H1 (cell line): Measurements from ENCODE around the gene ZNF469. TPM values are rescaled to one million over a fixed set of nuclear protein-coding genes. Genes with fewer than 3 reads are reported as not detected.

Source experiments
- CTCF ChIA-PET: fragments of 300-600 bp; sonication (Branson Sonifier 250); formaldehyde crosslinking; loops from one replicate; lab custom pipeline; 2021; ENCODE audit not compliant: partially characterized antibody; lab: Charles Lee
- POLR2A ChIA-PET: fragments of 300-600 bp; sonication (Branson Sonifier 250); formaldehyde crosslinking; loops from one replicate; lab custom pipeline; 2021; ENCODE audit warnings: inconsistent platforms; ENCODE audit not compliant: partially characterized antibody; lab: Charles Lee
- DNase-seq, 2 experiments: peaks; one replicate each; pipeline versions ENCODE4 v3.0.0 to v3.0.0-alpha.2; 2010 to 2022; ENCODE audit warnings: low spot score in 2 of 2, low read depth in 1 of 2, mixed read lengths in 1 of 2
- FAIRE-seq: peaks from 2 replicates; lab custom pipeline; 2011; peaks lifted over from hg19 to GRCh38; lab: Jason Lieb, UNC
- H2AFZ ChIP-seq: 2 replicates; pipeline ENCODE4 v1.8.1; 2012; ENCODE audit warnings: low read length, inconsistent platforms
- H2AK5ac ChIP-seq: 2 replicates; pipeline ENCODE4 v1.6.1; 2013; ENCODE audit warnings: low read depth, low read length
- H2BK120ac ChIP-seq: replicated peaks from 2 replicates; pipeline ENCODE3; 2013; ENCODE audit warnings: low read depth, low read length, inconsistent platforms
- H2BK12ac ChIP-seq: 2 replicates; pipeline ENCODE4 v1.6.1; 2013; ENCODE audit warnings: low read depth, low read length
- H2BK15ac ChIP-seq: 2 replicates; pipeline ENCODE4 v1.6.1; 2013; ENCODE audit warnings: low read length
- H2BK20ac ChIP-seq: 2 replicates; pipeline ENCODE4 v1.6.1; 2013; ENCODE audit warnings: low read length
- H2BK5ac ChIP-seq: 2 replicates; pipeline ENCODE4 v1.6.1; 2013; ENCODE audit warnings: low read depth, low read length
- H3K14ac ChIP-seq: 2 replicates; pipeline ENCODE4 v1.6.1; 2013; ENCODE audit warnings: inconsistent platforms; ENCODE audit not compliant: insufficient read length
- H3K18ac ChIP-seq: 2 replicates; pipeline ENCODE4 v1.6.1; 2013; ENCODE audit warnings: low read length; ENCODE audit errors: extremely low read depth
- H3K23ac ChIP-seq: 2 replicates; pipeline ENCODE4 v1.6.1; 2013; ENCODE audit warnings: inconsistent platforms; ENCODE audit not compliant: insufficient read length
- H3K23me2 ChIP-seq: 2 replicates; pipeline ENCODE4 v1.6.1; 2013; ENCODE audit warnings: low read depth, low read length
- H3K27ac ChIP-seq: 2 replicates; pipeline ENCODE4 v1.6.1; 2011; ENCODE audit warnings: low read depth, low read length, inconsistent platforms
- H3K27me3 ChIP-seq, 4 experiments: replicated peaks in 1 of 4; 1 replicate in 1 of 4; 2 replicates in 3 of 4; pipeline versions ENCODE4 v1.6.1 to v1.8.1; 2011 to 2013; ENCODE audit warnings: low read length in 3 of 4, mild to moderate bottlenecking in 3 of 4, inconsistent platforms in 2 of 4, mixed read lengths in 2 of 4, moderate library complexity in 1 of 4; ENCODE audit not compliant: control insufficient read depth in 3 of 4, insufficient read depth in 3 of 4; ENCODE audit errors: extremely low read depth in 1 of 4
- H3K36me3 ChIP-seq, 4 experiments: 2 replicates each; pipeline versions ENCODE4 v1.6.1 to v1.8.1; 2011 to 2013; ENCODE audit warnings: mild to moderate bottlenecking in 4 of 4, low read length in 3 of 4, moderate library complexity in 2 of 4, control low read depth in 1 of 4, inconsistent platforms in 1 of 4; ENCODE audit not compliant: insufficient read depth in 4 of 4, control insufficient read depth in 2 of 4
- H3K4ac ChIP-seq: replicated peaks from 2 replicates; pipeline ENCODE3; 2013; ENCODE audit warnings: low read length, low read depth, mixed read lengths, inconsistent platforms; ENCODE audit not compliant: insufficient read length
- H3K4me1 ChIP-seq, 4 experiments: replicated peaks in 1 of 4; 1 replicate in 1 of 4; 2 replicates in 3 of 4; pipeline versions ENCODE4 v1.6.1 to v1.8.1; 2011 to 2013; ENCODE audit warnings: low read length in 3 of 4, inconsistent platforms in 2 of 4, mixed read lengths in 1 of 4; ENCODE audit not compliant: insufficient read depth in 4 of 4, control insufficient read depth in 3 of 4
- H3K4me2 ChIP-seq, 2 experiments: 2 replicates each; pipeline versions ENCODE4 v1.6.1 to v1.8.1; 2011 to 2013; ENCODE audit warnings: low read depth in 2 of 2, low read length in 2 of 2, control low read depth in 1 of 2, inconsistent platforms in 1 of 2, mild to moderate bottlenecking in 1 of 2; ENCODE audit not compliant: insufficient read depth in 1 of 2
- H3K4me3 ChIP-seq, 4 experiments: fragments of 200-600, 300-600 bp in 1 of 4; sonication (generic), shearing (Covaris generic), sonication (Bioruptor Twin) in 1 of 4; 2 replicates each; pipeline versions ENCODE4 v1.5.1 to v1.8.1; 2011 to 2016; ENCODE audit warnings: low read length in 4 of 4, low read depth in 3 of 4, control low read depth in 2 of 4, inconsistent platforms in 2 of 4, mild to moderate bottlenecking in 2 of 4, mixed read lengths in 1 of 4, moderate library complexity in 1 of 4; ENCODE audit not compliant: insufficient read depth in 2 of 4; ENCODE audit errors: extremely low read depth in 1 of 4
- H3K56ac ChIP-seq: replicated peaks from 2 replicates; pipeline ENCODE3; 2013; ENCODE audit warnings: low read depth, mild to moderate bottlenecking, mixed read lengths, low read length, inconsistent platforms; ENCODE audit not compliant: insufficient read length
- H3K79me1 ChIP-seq: 2 replicates; pipeline ENCODE4 v1.6.1; 2013; ENCODE audit warnings: low read depth, low read length, control low read depth
- H3K79me2 ChIP-seq, 2 experiments: 2 replicates each; pipeline versions ENCODE4 v1.6.1 to v1.8.1; 2012 to 2013; ENCODE audit warnings: low read length in 2 of 2, mild to moderate bottlenecking in 2 of 2, inconsistent platforms in 1 of 2; ENCODE audit not compliant: insufficient read depth in 2 of 2, control insufficient read depth in 1 of 2
- H3K9ac ChIP-seq, 4 experiments: replicated peaks in 1 of 4; 1 replicate in 1 of 4; 2 replicates in 3 of 4; pipeline versions ENCODE4 v1.6.1 to v1.8.1; 2011 to 2013; ENCODE audit warnings: low read depth in 3 of 4, low read length in 3 of 4, control low read depth in 2 of 4, mild to moderate bottlenecking in 2 of 4, moderate library complexity in 2 of 4, inconsistent platforms in 1 of 4; ENCODE audit errors: extremely low read depth in 1 of 4
- H3K9me3 ChIP-seq, 2 experiments: 2 replicates each; pipeline versions ENCODE4 v1.6.1 to v1.8.1; 2012 to 2013; ENCODE audit warnings: mild to moderate bottlenecking in 2 of 2, moderate library complexity in 2 of 2, control low read depth in 1 of 2, inconsistent platforms in 1 of 2, low read depth in 1 of 2, low read length in 1 of 2, mixed read lengths in 1 of 2; ENCODE audit not compliant: insufficient read depth in 2 of 2
- H4K20me1 ChIP-seq, 2 experiments: replicated peaks in 1 of 2; 2 replicates each; pipeline versions ENCODE3 to v1.8.1; 2011 to 2013; ENCODE audit warnings: inconsistent platforms in 2 of 2, low read length in 2 of 2, mild to moderate bottlenecking in 1 of 2; ENCODE audit not compliant: insufficient read depth in 2 of 2, control insufficient read depth in 1 of 2
- H4K5ac ChIP-seq: 2 replicates; pipeline ENCODE4 v1.6.1; 2013; ENCODE audit warnings: low read length, low read depth, mixed read lengths, inconsistent platforms; ENCODE audit not compliant: insufficient read length
- H4K8ac ChIP-seq: 2 replicates; pipeline ENCODE4 v1.8.0; 2013; ENCODE audit warnings: mild to moderate bottlenecking, moderate library complexity, low read length, inconsistent platforms; ENCODE audit not compliant: insufficient read depth; ENCODE audit errors: extremely low read depth
- H4K91ac ChIP-seq: replicated peaks from 2 replicates; pipeline ENCODE3; 2013; ENCODE audit warnings: low read length, mixed read lengths, inconsistent platforms; ENCODE audit not compliant: insufficient read length
- WGBS, 2 experiments: shearing (Covaris generic) in 1 of 2; methylation state at CpG; one replicate each; pipeline versions ENCODE4 v1.1.6 to v1.1.7; 2013 to 2015; ENCODE audit warnings: low lambda C conversion rate in 2 of 2, mixed read lengths in 2 of 2, inconsistent platforms in 1 of 2, low coverage in 1 of 2, missing lambda C conversion rate in 1 of 2; ENCODE audit not compliant: insufficient replicate concordance in 2 of 2, insufficient coverage in 1 of 2, insufficient read length in 1 of 2; ENCODE audit errors: extremely low coverage in 1 of 2, missing lambda C conversion rate in 1 of 2; 5-methylcytosine and 5-hydroxymethylcytosine counted together
- polyA plus RNA-seq, 7 experiments: library from polyadenylated mRNA; depleted of rRNA in 3 of 7; stranded (reverse) in 5 of 7; unstranded in 2 of 7; fragments of >200 nt in 5 of 7; fragments of 200-250 nt in 2 of 7; gene quantifications; 1 replicate in 5 of 7; 2 replicates in 1 of 7; 4 replicates in 1 of 7; pipeline versions ENCODE4 v1.2.1 to v1.2.3, GENCODE V29; 2011 to 2013; ENCODE audit warnings: missing spikeins in 2 of 7, mixed read lengths in 2 of 7
- total RNA-seq: library from RNA; stranded (reverse); fragmentation: NEBNext Ultra II Directional; extraction: Animal tissue kit (Norgen Biotek cat#: 25700); gene quantifications from 2 replicates; pipeline ENCODE4 v1.2.1, GENCODE V29; 2021

ZNF469 gene
- total and polyA plus RNA-seq, 2 of the 8 experiments (the other 6 are each of a cell fraction or from before 2014, with no cell fraction given), result 0.30 to 1.8 TPM

DNA sequence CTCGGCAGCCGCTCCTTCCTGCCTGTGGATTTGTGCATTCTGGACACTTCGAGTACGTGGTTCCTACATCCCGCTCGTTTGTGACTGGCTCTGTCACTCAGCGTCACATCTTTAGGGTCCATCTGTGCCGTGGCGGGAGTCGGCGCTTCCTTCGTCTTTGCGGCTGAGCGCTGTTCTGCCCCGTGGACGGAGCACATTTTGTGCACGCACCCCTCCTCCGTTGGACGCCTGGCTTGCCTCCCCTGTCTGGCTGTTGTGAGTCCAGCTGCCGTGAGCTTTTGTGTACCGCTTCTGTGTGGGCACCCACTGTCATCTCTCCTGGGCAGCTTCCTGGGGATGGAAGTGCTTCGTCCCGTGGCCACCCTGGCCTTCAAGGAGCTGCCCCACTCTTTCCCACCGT is 6.4 kb downstream of the ZNF469 start:
- H3K14ac ChIP-seq, result no peak overlapping the region
- no peak overlapping the region for H4K91ac ChIP-seq
- H2BK20ac ChIP-seq, result no peak overlapping the region
- H3K4me3 ChIP-seq, result no peak overlapping the region
- peaks cover 10 to 15% (median 14%) of the 10 kb centered on the region in 4 experiments for H3K27me3 ChIP-seq
- no peaks in the 10 kb centered on the region for H3K36me3 ChIP-seq
- H3K23ac ChIP-seq, result no peak overlapping the region
- no peak overlapping the region for H3K4ac ChIP-seq
- H3K79me2 ChIP-seq, result no peaks in the 10 kb centered on the region
- peaks cover 0 to 3% (median 1%) of the 10 kb centered on the region in 4 experiments; a peak in 5 of 7 replicates for H3K4me1 ChIP-seq
- no peak overlapping the region for H2AK5ac ChIP-seq
- no peak overlapping the region for H3K56ac ChIP-seq
- POLR2A ChIA-PET, result no interaction called here
- H4K8ac ChIP-seq, result no peak overlapping the region
- CTCF ChIA-PET, result interaction anchor here (0.7 to 1.5 kb wide), 3 partner anchors 12 to 54 kb away, joined by 3 to 6 read pairs (median 3); no protein-coding TSS in a partner anchor
- H3K23me2 ChIP-seq, result no peaks in the 10 kb centered on the region
- WGBS, 2 experiments, result 91% methylated on average over 20 of the region's 24 CpGs; no CpG with 5 or more reads in 1 of the 2 experiments
- no peaks in the 10 kb centered on the region for H3K79me1 ChIP-seq
- FAIRE-seq (no peak), DNase-seq (no peak)
- H2BK5ac ChIP-seq, result no peak overlapping the region
- no peak overlapping the region; a peak in 1 of 7 replicates for H3K9ac ChIP-seq
- no peak overlapping the region for H2BK120ac ChIP-seq
- no peak overlapping the region for H4K5ac ChIP-seq
- H2BK15ac ChIP-seq, result 0 out of 2 replicates have a peak overlapping the region, but pooled peaks have one; percentile 5
- peaks cover 0 to 7% of the 10 kb centered on the region in 2 experiments for H4K20me1 ChIP-seq
- no peak overlapping the region for H3K4me2 ChIP-seq
- H2AFZ ChIP-seq, result no peak overlapping the region
- no peak overlapping the region for H3K27ac ChIP-seq
- no peak overlapping the region for H3K18ac ChIP-seq
- H3K9me3 ChIP-seq, result no peaks in the 10 kb centered on the region
- H2BK12ac ChIP-seq, result no peak overlapping the region
